ENCODE data around the gene OSBPL2. TPM values are rescaled to one million over a fixed set of nuclear protein-coding genes. Genes with fewer than 3 reads are reported as not detected.

OSBPL2 gene
- total RNA-seq, 1 experiment from 2014 or later: 41.4 TPM

DNA sequence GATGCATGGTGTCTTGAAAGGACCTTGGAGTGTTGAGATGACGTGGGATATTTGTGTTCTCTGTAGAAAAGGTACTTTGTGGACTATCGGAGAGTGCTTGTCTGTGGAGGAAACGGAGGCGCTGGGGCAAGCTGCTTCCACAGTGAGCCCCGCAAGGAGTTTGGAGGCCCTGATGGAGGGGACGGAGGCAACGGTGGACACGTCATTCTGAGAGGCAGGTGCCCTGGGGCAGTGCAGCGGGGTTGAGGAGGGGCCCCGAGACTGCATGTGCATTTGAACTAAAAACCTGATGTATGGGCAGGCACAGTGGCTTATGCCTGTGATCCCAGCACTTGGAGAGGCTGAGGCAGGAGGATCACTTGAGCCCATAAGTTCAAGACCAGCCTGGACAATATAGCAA lies 42.6 kb upstream of the OSBPL2 start:
- H3K4me3 ChIP-seq (ENCODE audit: low read depth in 2 of 2, low read length in 2 of 2): no peak overlapping the region
- in situ Hi-C loops (cut with HindIII; ENCODE audit: low pct_unique_long_range_greater_than_20kb, low sequenced_read_pairs): no loop called here
- CTCF ChIA-PET: no interaction called here
- no peak for ATAC-seq
- H3K27me3 ChIP-seq (ENCODE audit: control insufficient read depth, insufficient read depth, low read length): no peaks in the 10 kb centered on the region
- POLR2A ChIA-PET: no interaction called here
- H3K27ac ChIP-seq (ENCODE audit: low read length): no peak overlapping the region
- TF ChIP-seq TCF7L2 (IDR thresholded peaks at IDR 0.05; ENCODE audit: low read depth, low read length) (no peak), POLR2AphosphoS5 (IDR thresholded peaks at IDR 0.05; ENCODE audit: low read depth, low read length) (no peak), REST (IDR thresholded peaks at IDR 0.05; ENCODE audit: insufficient read depth in 1 of 2, low read depth in 2 of 2, low read length in 1 of 2) (no peak), SIN3A (IDR thresholded peaks at IDR 0.05; ENCODE audit: borderline replicate concordance, insufficient read depth, low read depth, low read length) (no peak), CTCF (IDR thresholded peaks at IDR 0.05) (no peak)
- intact Hi-C loops (cut with micrococcal nuclease; ENCODE audit: unreplicated experiment): no loop called here
- no peak for DNase-seq (ENCODE audit: low read depth, low spot score)
- no peaks in the 10 kb centered on the region for H3K9me3 ChIP-seq (ENCODE audit: control insufficient read depth, insufficient read depth, low read depth, low read length)
- no peaks in the 10 kb centered on the region for H3K4me1 ChIP-seq (ENCODE audit: control insufficient read depth, insufficient read depth, low read length)
- peaks cover 10% of the 10 kb centered on the region for H3K36me3 ChIP-seq (ENCODE audit: control insufficient read depth, insufficient read depth, low read length)
- BruUV-seq (replicated peaks): no TSS peak

- POLR2A ChIA-PET: interaction anchor here (0.8 kb wide), 1 partner anchor 65 kb away, joined by 6 read pairs; no protein-coding TSS in a partner anchor
- in situ Hi-C loops (cut with HindIII; ENCODE audit: low pct_unique_long_range_greater_than_20kb, low sequenced_read_pairs) (no loop called here), intact Hi-C loops (cut with micrococcal nuclease; ENCODE audit: unreplicated experiment) (no loop called here)
- H3K27me3 ChIP-seq (ENCODE audit: control insufficient read depth, insufficient read depth, low read length): no peaks in the 10 kb centered on the region
- CTCF ChIA-PET: no interaction called here
- TF ChIP-seq REST (IDR thresholded peaks at IDR 0.05; ENCODE audit: insufficient read depth in 1 of 2, low read depth in 2 of 2, low read length in 1 of 2) (no peak), CTCF (IDR thresholded peaks at IDR 0.05) (no peak), POLR2AphosphoS5 (IDR thresholded peaks at IDR 0.05; ENCODE audit: low read depth, low read length) (no peak), TCF7L2 (IDR thresholded peaks at IDR 0.05; ENCODE audit: low read depth, low read length) (no peak), SIN3A (IDR thresholded peaks at IDR 0.05; ENCODE audit: borderline replicate concordance, insufficient read depth, low read depth, low read length) (no peak)
- H3K27ac ChIP-seq (ENCODE audit: low read length): no peak overlapping the region
- peaks cover 10% of the 10 kb centered on the region for H3K36me3 ChIP-seq (ENCODE audit: control insufficient read depth, insufficient read depth, low read length)
- DNase-seq (ENCODE audit: low read depth, low spot score) (no peak), ATAC-seq (no peak)
- H3K4me1 ChIP-seq (ENCODE audit: control insufficient read depth, insufficient read depth, low read length): no peaks in the 10 kb centered on the region
- no peaks in the 10 kb centered on the region for H3K9me3 ChIP-seq (ENCODE audit: control insufficient read depth, insufficient read depth, low read depth, low read length)
- H3K4me3 ChIP-seq (ENCODE audit: low read depth in 2 of 2, low read length in 2 of 2): no peak overlapping the region
- BruUV-seq (replicated peaks): no TSS peak
Observed at GRCh38 chr20:62196286-62196685, 42.0 kb upstream of the OSBPL2 start.
